GM18517 (cell line): ENCODE data around the gene INAFM2.
A peak's percentile ranks its signal among the peaks of the same experiment; 100 is the strongest.

Experiments
- ATAC-seq: cut with Tn5 transposase; IDR thresholded peaks from one replicate; pipeline ENCODE4 v1.9.1; 2021; ENCODE audit warnings: mild to moderate bottlenecking, moderate library complexity; ENCODE audit not compliant: unreplicated experiment

INAFM2 gene

GRCh38 chr15:40342416-40343320 lies 19.2 kb downstream of the INAFM2 start:
- no peak for ATAC-seq

DNA sequence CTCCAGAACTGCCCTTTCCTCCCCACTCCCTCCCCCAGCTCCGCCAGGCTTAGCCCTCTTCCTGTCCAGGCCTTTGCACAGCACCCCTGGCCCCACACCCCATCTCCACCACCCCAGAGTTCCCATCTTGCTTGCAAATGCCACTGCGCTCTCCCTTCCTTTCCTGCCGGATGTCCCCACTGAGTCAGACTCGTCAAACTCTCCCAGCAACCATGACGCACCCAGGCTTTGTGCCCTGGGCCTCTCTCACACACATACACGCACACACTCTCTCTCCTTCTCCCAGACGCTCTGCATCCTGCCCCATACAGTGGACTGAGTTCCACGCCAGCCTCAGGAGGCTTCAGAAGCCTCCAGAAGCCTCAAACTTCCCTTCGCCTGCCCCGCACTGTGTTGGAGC lies 20.0 kb downstream of the INAFM2 start:
- ATAC-seq, result no peak

- no peak for ATAC-seq
These were observed 20.7 kb downstream of the INAFM2 start for GRCh38 chr15:40344217-40344616.

DNA sequence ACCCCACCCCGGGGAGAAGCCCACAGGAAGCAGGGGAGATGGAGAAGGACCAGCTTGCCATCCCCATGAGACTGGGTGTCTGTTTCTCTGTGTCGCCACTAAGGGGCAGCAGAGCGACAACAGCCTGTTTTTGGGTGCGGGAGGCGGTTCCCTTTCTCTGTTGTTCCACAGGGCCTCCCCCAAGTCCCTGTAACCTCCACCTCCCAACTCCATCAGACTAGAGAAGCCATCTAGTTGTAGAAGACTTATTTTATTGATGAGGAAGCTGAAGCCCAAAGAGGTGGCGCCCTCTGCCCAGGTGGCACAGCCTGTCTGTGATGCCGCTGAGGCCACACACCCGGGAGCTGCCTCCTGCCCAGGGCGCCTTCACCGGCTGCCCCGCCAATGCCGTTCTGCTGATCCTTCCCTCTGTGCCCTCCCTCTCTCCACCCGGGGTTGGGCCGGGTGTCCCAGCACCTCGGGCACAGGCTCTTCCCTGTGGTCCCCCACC lies 21.2 kb downstream of the INAFM2 start:
- no peak for ATAC-seq

GRCh38 chr15:40345225-40345866 lies 21.9 kb downstream of the INAFM2 start:
- ATAC-seq, result no peak

DNA sequence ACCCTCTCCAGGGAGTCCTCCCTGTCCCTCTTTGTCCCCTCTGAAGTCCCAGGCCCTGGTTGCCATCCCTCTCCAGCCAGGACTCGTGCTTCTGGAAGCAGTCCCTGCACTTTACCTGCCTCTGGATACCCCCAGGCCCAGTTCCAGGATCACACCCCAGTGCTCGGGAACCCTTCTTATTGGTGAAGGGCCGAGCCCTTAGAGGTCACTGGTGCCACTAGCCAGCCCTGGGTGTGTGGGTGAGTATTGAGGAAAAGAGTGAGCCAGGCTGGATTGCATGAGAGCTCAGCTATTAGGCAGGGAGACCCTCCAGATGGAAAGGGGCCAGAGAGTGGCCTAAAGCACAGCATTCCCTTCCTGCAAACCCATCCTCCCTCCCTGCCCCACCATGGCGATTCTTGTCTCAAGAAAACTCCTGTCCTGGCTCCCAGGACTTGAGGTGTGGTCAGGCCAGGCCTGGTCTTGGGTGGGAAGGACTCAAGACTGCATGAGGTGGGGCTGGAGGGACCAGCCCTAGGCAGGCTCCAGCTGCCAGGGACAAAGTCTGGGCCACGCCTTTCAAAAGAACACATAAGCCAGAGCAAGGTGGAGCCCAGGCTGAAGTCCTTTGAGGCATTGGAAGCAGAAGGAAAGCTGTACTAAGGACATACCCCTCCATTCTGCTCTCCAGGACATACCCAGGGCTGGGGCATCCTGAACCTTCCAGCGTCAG lies 22.5 kb downstream of the INAFM2 start:
- ATAC-seq, result no peak

DNA sequence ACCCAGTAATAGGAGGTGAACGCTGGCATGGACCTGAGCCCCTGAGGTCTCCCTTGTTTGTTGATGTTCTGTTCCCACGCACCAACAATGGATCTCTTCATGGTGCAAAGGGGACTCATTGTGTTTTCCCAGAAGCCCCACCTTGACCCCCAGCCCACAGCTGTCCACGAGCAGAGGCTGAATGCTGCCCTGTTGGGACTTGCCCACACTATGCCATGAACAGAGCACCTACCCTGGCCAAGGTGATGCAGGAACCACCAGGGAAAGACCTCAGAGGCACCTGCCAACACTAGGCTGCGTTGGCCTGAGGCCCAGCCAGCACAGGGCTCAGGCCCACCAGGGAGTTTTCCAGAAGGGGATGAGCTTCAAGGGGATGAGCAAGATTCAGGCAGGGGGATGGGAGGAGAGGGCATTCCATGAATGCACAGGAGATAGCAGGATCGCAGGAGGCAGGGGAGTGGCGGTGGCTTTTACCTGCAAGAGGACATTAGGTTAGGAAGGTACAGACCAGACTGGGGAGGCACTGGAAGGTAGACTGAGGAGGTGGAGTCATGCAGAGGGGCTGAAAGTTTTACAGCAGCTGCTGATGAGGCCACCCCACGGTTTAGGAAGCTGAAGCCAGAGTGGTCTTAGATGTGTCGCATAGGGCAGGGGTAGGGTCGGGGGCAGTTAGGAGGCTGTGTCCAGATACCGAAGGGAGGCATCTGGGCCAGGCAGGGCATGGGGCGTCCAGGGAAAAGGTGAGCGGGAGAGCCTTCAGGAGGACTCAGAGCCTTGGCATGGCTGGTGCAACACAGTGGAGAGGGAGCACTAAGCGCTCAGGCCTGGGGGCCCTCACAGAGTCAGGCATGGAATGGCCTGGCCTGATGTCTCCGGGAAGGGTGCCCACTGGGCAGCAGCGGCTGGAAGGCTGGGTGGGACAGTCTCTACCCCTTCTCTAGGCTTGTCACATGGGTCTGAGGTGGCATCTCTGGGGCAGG lies 23.4 kb downstream of the INAFM2 start:
- no peak for ATAC-seq

DNA sequence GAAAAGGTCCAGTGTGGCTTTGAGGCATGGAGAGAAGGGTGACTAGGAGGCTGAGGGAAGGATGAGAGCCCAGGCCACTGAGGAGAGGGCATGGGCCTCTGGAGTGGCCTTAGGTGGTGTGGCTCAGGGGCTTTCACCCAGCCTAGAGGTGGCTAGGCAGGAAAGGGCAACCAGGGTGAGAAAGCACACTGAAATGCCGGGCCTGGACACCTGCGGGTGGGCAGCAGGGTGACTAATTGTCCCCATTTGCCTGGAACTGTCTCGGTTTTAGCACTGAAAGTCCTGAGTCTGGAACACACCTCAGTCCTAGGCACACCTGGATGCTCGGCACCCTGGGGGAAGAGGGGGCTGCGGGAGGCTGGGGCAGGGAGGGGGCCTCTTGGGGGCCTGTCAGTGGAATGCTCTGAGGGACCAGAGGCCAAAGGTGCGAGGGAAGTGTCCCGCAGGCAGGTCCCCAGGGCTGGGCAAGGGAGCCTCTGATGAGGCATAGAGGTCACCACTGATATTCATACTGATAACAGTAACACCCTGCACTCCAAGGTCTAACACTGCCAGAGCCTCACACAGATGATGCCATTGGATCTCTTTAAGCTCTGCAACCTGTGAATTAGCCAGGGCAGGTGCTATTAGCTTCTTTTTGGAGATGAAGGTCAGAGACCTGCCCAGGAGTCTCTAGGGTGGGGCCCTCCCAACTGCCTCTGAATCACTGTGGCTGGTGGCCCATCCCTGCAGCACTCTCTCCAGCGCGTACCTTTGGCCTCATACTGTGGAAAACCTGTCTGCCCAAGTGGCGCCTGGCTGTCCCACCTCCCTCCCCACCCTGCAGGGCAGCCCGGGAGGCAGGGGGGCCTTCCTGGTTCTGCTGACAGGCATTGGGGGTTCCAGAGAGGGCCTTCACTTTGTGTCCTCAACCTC lies 24.3 kb downstream of the INAFM2 start:
- no peak for ATAC-seq

- ATAC-seq, result no peak
These were observed 25.0 kb downstream of the INAFM2 start for GRCh38 chr15:40348474-40348870.

- no peak for ATAC-seq
These were observed 25.7 kb downstream of the INAFM2 start for GRCh38 chr15:40349163-40349562.

DNA sequence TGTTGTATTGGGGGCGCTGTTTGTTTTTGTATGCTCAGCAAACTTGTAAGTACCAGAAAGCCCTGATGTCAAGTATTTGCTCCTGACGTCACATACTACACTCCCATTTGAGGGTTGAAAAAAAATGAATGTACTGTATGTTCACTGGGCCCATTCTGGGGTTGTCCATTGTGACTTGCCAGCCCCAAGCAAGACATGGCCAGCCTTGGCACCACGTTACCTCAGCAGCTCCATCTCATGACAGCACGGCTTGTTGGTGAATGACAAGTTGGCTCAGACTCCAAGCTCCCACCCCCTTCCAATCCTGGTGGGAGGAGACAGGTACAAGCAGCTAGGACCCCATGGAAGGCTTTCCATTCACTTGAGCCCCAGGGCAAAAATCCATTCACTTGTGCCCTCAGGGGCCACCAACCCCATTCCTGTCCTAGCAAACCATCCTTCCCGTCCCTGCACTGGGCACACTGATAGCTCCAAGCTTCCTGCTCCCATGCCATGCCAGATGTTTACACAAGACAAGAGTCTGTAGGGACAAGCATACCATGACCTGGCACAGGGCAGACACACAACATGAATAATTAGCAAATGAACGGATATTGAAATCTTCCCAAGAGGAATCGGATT lies 28.9 kb downstream of the INAFM2 start:
- ATAC-seq, result no peak

- ATAC-seq, result no peak
These were observed 30.2 kb downstream of the INAFM2 start for GRCh38 chr15:40353697-40354096.

DNA sequence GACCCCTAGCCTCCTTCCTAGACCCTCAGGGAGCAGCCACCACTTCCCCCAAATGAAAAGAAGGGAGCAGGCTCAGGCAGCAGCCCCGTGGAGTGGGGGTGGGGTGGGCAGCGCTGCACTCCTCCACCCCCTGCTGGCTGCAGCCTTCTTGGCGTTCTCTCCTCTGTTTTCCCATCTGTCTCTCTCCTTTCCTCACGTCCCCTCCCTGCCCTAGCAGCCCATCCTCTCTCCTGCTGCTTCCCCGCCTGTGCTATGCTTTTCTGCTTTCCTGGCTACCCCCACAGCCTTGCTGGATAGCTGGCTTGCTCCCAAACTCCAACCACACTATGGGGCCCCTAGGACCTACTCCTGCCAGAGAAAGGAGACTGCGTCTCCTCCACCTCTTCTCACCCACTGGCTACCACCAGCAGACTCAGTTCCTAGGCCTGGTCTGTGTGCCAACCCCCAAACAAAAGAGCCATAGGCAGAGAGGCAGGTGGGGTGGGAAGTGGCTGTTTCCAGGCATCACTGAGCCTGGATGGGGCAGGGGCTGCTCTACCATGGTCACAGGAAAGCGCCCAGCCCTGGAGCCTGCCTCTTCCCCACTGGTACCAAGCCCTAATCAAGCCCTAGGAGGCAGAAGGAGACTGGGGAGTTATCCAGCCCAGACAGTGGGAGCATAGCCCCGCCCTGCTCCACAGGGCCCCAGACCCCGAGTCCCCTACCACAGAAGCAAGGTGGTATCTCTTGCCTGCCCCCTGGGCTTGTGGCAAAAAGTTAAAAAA lies 31.1 kb downstream of the INAFM2 start:
- no peak for ATAC-seq

GRCh38 chr15:40355976-40356585 lies 32.6 kb downstream of the INAFM2 start:
- ATAC-seq, result no peak

DNA sequence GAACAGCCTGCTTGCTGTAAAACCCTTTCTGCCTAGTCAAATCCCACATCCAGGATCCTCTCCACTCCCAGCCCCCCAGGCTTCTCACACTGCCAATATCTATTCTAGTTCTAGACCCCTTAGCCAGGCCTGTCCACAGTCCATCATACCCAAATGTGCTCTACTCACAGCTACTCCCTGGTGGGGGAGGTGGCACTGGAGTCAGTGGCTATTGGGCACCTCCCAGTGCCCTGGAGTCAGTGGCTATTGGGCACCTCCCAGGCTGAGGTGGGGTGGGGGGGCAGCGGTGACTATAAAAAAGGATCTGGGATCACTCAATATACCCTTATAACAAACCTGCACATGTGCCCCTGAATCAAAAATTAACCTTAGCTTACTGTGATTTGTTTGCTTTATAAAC lies 33.8 kb downstream of the INAFM2 start:
- no peak for ATAC-seq

- peak; percentile 80 for ATAC-seq
These were observed 34.4 kb downstream of the INAFM2 start, which contains the start of gene DISP2 for GRCh38 chr15:40357723-40358470. TSS of gene DISP2 (plus strand) at chr15:40358219. CDS start at chr15:40358322, 103 bp downstream.
